Sigmoid colon (tissue), 4 donors: ENCODE data around the gene DYDC1.

Experiments
- EP300 ChIP-seq, 4 donors: sonication (generic); formaldehyde crosslinking; IDR thresholded peaks; one replicate each; pipeline ENCODE4 v1.6.1; 2017; ENCODE audit warnings: antibody characterized with exemption in 4 of 4
- POLR2A ChIP-seq, 2 donors: fragments of 450-650 bp; IDR thresholded peaks; one replicate each; pipeline ENCODE4 v1.6.1; 2016; ENCODE audit warnings: antibody characterized with exemption in 2 of 2, mild to moderate bottlenecking in 2 of 2, moderate library complexity in 2 of 2
- POLR2AphosphoS5 ChIP-seq, 4 donors: sonication (generic); formaldehyde crosslinking; IDR thresholded peaks; one replicate each; pipeline ENCODE4 v1.6.1; 2017; ENCODE audit warnings: antibody characterized with exemption in 4 of 4
- TF ChIP-seq, protein P1 (sequence below), 4 experiments: fragments of 450-650 bp in 3 of 4; fragments of 200-600 bp in 1 of 4; IDR thresholded peaks; one replicate each; pipeline ENCODE4 v1.5.1; 2016 to 2019; ENCODE audit warnings: antibody characterized with exemption in 4 of 4, mild to moderate bottlenecking in 3 of 4, moderate library complexity in 2 of 4

DNA sequence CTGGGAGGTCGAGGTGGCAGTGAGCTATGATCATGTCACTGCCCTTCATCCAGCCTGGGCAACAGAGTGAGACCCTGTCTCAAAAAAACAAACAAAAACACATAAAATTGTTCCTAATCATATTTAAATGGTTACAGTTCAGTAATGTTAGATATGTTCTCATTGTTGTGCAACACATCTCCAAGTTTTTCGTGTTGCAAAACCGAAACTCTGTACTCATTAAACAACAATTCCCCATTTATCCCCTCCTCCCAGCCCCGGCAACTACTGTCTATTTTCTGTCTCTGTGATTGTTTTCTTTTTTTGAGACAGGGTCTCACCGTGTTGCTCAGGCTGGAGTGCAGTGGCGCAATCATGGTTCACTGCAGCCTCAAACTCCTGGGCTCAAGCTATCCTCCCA is 35.7 kb upstream of the DYDC1 start:
- TF ChIP-seq, protein P1, sequence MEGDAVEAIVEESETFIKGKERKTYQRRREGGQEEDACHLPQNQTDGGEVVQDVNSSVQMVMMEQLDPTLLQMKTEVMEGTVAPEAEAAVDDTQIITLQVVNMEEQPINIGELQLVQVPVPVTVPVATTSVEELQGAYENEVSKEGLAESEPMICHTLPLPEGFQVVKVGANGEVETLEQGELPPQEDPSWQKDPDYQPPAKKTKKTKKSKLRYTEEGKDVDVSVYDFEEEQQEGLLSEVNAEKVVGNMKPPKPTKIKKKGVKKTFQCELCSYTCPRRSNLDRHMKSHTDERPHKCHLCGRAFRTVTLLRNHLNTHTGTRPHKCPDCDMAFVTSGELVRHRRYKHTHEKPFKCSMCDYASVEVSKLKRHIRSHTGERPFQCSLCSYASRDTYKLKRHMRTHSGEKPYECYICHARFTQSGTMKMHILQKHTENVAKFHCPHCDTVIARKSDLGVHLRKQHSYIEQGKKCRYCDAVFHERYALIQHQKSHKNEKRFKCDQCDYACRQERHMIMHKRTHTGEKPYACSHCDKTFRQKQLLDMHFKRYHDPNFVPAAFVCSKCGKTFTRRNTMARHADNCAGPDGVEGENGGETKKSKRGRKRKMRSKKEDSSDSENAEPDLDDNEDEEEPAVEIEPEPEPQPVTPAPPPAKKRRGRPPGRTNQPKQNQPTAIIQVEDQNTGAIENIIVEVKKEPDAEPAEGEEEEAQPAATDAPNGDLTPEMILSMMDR (IDR thresholded peaks at IDR 0.05), result no peak
- TF ChIP-seq POLR2A (IDR thresholded peaks at IDR 0.05), result no peak
- TF ChIP-seq POLR2AphosphoS5 (IDR thresholded peaks at IDR 0.05), result no peak
- TF ChIP-seq EP300 (IDR thresholded peaks at IDR 0.05), result no peak
